Activated naive CD8-positive, alpha-beta T cell (primary cell): ENCODE results near the gene SCN3A.
A peak's percentile ranks its signal among the peaks of the same experiment; 100 is the strongest.

Experiments used
- H3K27ac Mint-ChIP-seq: one replicate; pipeline ENCODE4 v1.8.0; 2021; ENCODE audit warnings: mixed read lengths
- H3K27me3 Mint-ChIP-seq: one replicate; pipeline ENCODE4 v1.8.0; 2021; ENCODE audit warnings: mixed read lengths
- H3K36me3 Mint-ChIP-seq: one replicate; pipeline ENCODE4 v1.8.0; 2021; ENCODE audit warnings: mixed read lengths
- H3K4me1 Mint-ChIP-seq: one replicate; pipeline ENCODE4 v1.8.0; 2021; ENCODE audit warnings: low read depth, mixed read lengths
- H3K4me3 Mint-ChIP-seq: one replicate; pipeline ENCODE4 v1.8.0; 2021; ENCODE audit warnings: mild to moderate bottlenecking, mixed read lengths
- H3K9me3 Mint-ChIP-seq: one replicate; pipeline ENCODE4 v1.8.0; 2021; ENCODE audit warnings: low read depth, mixed read lengths

The SCN3A gene

DNA sequence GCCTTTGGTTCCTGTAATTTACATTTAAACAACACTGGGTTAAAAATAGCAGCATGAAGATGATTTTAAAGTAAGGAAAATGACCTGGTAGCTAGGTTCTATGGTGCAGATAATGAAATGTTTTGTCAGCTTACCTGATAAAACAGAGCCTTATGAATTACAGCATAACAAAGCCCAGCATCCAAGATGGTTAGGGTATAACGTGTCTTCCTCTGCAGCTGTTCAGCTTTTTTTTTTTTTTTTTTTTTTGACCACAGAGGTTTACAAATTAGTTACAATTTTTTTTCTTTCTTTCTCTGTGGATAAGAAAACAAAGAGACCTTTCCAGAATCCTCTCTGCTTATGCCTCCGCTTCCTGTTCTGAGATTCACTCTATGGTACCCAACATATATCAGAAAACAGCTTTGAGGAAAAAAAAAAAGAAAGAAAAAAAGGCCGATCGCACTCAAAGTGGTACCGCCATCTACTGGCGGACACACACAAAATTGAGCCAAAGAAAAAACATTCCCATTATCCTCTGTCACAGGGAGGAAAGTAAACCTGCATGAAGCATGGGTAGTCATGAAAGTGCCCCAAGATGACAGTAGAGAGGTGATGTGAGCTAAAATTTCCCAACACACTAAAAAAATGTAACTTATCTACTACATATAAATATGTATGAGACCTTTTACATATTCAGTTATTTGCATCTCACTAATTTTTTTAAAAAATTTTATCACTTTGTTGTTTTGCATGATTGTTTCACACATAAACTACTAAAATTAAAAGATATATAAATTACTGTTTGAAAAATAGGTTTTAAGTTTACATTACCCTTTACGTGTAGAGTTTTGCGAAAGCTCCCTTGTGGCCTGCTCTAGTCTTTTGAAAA, at the start of gene SCN3A:
Gene SCN3A, minus strand, starts transcription at position 362 of the 871 bp plus-strand sequence. CDS start 27,656 bp downstream, outside the sequence.
- peak within 1 kb of the TSS; percentile 46 for H3K4me3 Mint-ChIP-seq
- peaks cover 3% of the 10 kb centered on the region for H3K4me1 Mint-ChIP-seq

DNA sequence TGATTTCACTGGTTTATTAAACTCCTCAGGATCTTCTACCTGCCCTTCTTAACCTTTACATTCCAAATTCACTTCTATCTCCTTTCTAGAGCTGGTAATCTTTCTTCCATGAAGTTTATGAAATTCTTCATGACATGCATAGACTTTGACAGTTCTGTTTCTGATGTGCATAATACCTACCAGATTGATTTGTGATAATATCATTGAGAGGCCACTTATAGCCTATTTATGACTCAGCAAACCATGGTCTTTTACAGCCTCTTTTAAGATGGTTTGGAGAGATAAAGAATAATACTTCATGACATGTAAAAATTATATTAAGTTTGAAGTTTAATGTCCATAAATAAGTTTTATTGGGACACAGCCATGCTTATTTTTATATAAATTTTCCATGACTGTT, 49.3 kb upstream of the SCN3A start:
- H3K27me3 Mint-ChIP-seq = peaks cover 5% of the 10 kb centered on the region
- no peak overlapping the region for H3K4me3 Mint-ChIP-seq
- no peaks in the 10 kb centered on the region for H3K4me1 Mint-ChIP-seq
- H3K9me3 Mint-ChIP-seq = no peaks in the 10 kb centered on the region
- H3K36me3 Mint-ChIP-seq = no peaks in the 10 kb centered on the region
- no peak overlapping the region for H3K27ac Mint-ChIP-seq

More for the DNA sequence above, at the start of gene SCN3A:
- Mint-ChIP-seq H3K27me3 (peaks cover 4% of the 10 kb centered on the region), H3K36me3 (no peaks in the 10 kb centered on the region), H3K9me3 (no peaks in the 10 kb centered on the region), H3K27ac (no peak within 1 kb of the TSS)

DNA sequence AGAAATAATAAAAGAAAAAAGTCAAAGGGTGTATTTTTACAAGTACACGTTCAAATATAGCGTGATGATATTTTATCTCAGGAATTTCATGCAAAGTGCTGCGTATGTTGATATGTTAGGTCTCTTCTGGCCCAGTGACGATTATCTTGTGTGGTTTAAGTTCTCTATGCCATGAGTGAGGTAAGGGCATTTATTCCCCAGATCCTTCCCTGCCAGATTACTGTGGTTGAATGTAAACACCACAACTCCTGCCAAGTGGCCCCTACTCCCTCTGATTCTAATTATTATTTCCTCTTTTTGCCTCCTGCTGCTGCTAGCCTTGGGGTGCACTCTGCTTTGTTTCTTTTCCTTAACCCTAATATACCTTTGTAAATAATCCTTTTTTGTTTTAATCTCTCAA, 47.5 kb upstream of the SCN3A start:
- H3K27ac Mint-ChIP-seq = no peak overlapping the region
- no peaks in the 10 kb centered on the region for H3K9me3 Mint-ChIP-seq
- no peaks in the 10 kb centered on the region for H3K36me3 Mint-ChIP-seq
- H3K4me3 Mint-ChIP-seq = no peak overlapping the region
- H3K4me1 Mint-ChIP-seq = no peaks in the 10 kb centered on the region
- H3K27me3 Mint-ChIP-seq = peaks cover 3% of the 10 kb centered on the region

DNA sequence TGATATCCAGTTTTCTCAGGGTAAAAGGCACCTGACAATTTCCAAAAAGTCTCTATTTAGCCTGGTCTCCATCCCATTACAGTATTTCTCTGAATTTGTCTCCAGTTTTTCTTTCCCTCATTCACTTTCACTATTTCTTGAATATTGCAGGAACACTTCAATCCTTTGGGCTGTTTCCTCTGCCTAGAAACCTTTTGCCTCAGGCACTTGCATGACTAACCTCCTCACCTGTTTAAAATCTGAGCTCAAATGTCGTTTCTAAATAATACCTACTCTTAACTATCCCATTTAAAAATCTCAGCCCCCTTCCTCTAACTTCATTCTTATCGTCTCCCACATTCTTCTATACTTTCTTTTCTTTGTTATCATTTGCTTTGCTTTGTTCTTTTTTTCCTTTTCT, 44.4 kb upstream of the SCN3A start:
- H3K27me3 Mint-ChIP-seq = peaks cover 3% of the 10 kb centered on the region
- no peak overlapping the region for H3K27ac Mint-ChIP-seq
- no peaks in the 10 kb centered on the region for H3K4me1 Mint-ChIP-seq
- H3K4me3 Mint-ChIP-seq = no peak overlapping the region
- no peaks in the 10 kb centered on the region for H3K36me3 Mint-ChIP-seq
- H3K9me3 Mint-ChIP-seq = no peaks in the 10 kb centered on the region

DNA sequence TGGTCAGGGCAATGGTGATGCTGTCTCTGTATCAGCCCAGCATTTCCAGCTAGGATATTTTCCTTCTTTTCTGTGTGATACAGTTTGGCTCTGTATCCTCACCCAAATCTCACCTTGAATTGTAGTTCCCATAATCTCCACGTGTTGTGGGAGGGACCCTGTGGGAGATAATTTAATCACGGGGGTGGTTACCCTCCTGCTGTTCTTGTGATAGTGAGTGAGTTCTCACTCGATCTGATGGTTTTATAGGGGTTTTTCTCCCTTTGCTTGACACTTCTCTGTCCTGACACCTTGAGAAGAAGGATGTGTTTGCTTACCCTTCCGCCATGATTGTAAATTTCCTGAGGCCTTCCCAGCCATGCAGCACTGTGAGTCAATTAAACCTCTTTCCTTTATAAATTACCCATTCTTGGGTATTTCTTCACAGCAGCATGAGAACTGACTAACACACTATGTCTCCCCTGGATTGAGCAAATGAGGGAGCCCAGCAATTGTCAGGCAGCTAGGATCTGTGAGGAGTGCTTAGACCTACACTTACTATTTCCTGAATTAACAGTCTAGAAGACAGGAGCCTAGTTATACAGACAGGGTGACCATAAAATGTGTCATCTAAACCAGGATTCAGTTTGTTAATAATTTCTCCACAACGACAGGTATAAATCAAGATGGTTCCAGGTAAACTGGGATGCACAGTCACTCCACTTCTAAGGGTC, 41.4 kb upstream of the SCN3A start:
- Mint-ChIP-seq H3K9me3 (no peaks in the 10 kb centered on the region), H3K36me3 (no peaks in the 10 kb centered on the region), H3K27me3 (peaks cover 2% of the 10 kb centered on the region), H3K27ac (no peak overlapping the region), H3K4me3 (no peak overlapping the region), H3K4me1 (no peaks in the 10 kb centered on the region)

DNA sequence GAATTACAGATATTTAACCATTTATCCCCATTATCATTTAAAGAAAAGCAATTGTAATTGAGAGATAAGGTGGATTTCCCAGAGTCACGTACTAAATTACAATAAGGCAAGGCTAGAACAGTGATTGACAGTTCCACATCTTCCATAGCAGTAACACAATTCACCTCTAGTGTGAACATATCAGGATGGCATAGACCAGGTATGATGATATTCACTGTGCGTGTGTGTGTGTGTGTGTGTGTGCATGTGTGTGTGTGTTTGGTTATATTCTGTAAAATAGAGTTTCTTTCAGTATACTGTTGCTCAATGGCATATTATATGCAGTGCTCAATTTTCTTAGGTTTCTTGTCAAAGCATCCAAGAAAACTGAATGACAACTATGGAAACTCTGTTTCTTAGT, 37.1 kb upstream of the SCN3A start:
- Mint-ChIP-seq H3K27me3 (peaks cover 4% of the 10 kb centered on the region), H3K27ac (no peak overlapping the region), H3K36me3 (no peaks in the 10 kb centered on the region), H3K4me3 (no peak overlapping the region), H3K4me1 (no peaks in the 10 kb centered on the region), H3K9me3 (no peaks in the 10 kb centered on the region)

DNA sequence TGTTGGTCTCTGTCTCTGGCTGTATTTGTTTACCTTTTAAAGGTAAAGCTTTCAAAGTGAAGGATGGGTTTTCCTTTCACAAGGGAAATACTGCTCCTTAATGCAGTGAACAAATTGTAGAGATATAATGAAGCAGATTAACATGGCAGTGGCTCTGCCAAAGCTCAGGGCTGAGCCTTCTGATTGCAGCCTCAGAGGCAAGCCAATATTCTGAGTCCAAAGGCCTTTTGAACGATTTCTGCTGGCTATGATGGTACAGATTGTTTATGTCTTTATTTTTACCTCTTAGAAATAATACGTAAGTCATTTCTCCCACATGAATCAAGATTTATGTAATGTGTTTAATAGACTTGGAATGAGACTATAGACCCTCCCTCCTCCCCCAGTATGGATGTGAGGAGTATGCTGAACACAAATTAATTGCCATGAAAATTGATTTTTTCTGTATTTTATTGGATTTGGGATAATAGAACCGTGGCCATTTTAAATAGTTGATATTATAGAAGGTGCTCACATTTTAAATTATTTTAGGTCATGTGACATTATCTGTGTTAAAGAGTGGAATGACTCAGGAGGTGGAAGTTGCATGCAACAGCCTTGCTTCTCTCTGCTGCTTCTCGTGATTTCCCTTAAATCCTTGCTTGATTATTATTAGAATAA, 36.1 kb upstream of the SCN3A start:
- peaks cover 6% of the 10 kb centered on the region for H3K27me3 Mint-ChIP-seq
- no peak overlapping the region for H3K27ac Mint-ChIP-seq
- no peak overlapping the region for H3K4me3 Mint-ChIP-seq
- no peaks in the 10 kb centered on the region for H3K4me1 Mint-ChIP-seq
- no peaks in the 10 kb centered on the region for H3K9me3 Mint-ChIP-seq
- H3K36me3 Mint-ChIP-seq = no peaks in the 10 kb centered on the region

DNA sequence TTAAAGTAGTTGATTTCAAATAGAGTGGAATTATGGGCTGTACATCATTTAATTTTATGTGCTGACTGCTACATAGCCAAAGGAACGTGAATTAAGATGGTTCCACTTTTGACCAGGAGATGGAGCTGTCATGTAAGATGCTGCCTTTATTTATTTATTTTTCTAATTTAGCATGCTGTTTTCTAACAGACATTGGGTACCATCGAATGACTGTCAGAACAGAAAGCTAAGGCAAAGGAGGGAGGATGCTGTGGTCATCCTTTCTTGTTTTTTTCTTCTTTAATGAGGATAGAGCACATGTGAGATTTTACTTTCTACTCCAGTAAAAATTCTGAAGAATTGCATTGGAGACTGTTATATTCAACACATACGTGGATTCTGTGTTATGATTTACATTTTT, 35.4 kb upstream of the SCN3A start, which contains the start of gene SCN2A:
Gene SCN2A, plus strand, starts transcription at position 185 of the 400 bp plus-strand sequence. CDS start 56,410 bp downstream, outside the sequence.
- Mint-ChIP-seq H3K27me3 (peaks cover 9% of the 10 kb centered on the region), H3K36me3 (no peaks in the 10 kb centered on the region), H3K4me1 (no peaks in the 10 kb centered on the region), H3K9me3 (no peaks in the 10 kb centered on the region), H3K27ac (no peak within 1 kb of the TSS), H3K4me3 (no peak within 1 kb of the TSS)

DNA sequence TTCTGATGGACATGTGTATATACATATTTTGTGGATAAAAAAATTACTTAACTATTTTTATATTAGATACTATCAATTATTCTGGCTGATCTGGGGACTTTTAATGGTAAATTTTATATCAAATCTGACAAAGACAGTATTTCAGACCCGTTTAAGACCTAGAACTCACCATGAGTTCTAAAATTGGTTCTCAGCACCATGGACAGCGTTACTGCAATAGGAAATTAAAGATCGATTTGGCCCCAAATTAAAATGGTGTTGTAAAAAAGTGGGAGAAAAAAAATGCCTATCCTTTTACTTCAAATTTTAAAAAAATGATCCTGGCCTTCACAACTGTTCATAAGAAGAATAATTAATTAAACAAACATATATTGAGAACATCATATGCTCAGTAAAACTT, 34.4 kb upstream of the SCN3A start:
- H3K4me3 Mint-ChIP-seq = no peak overlapping the region
- no peaks in the 10 kb centered on the region for H3K36me3 Mint-ChIP-seq
- H3K27me3 Mint-ChIP-seq = peaks cover 9% of the 10 kb centered on the region
- H3K4me1 Mint-ChIP-seq = no peaks in the 10 kb centered on the region
- no peaks in the 10 kb centered on the region for H3K9me3 Mint-ChIP-seq
- H3K27ac Mint-ChIP-seq = no peak overlapping the region

DNA sequence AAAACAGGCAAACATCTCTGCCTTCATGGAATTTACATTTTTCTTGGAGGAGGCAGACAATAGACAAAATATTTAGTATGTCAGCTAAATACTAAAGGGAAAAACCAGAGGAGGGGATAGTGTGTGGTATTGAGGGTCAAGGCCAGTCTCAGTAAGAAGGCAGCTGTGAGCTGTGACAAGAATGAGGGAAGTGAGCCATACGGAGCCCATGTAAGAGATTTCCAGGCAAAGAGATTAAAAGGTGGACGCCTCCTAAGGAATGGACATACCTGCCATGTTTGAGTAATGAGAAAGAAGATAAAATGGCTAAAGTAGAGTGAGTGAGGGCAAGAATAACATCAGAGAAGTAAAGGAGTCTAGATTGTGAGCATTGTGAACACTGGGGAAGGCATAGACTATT, 33.2 kb upstream of the SCN3A start:
- H3K4me1 Mint-ChIP-seq = no peaks in the 10 kb centered on the region
- no peak overlapping the region for H3K27ac Mint-ChIP-seq
- peaks cover 9% of the 10 kb centered on the region for H3K27me3 Mint-ChIP-seq
- H3K36me3 Mint-ChIP-seq = no peaks in the 10 kb centered on the region
- no peaks in the 10 kb centered on the region for H3K9me3 Mint-ChIP-seq
- no peak overlapping the region for H3K4me3 Mint-ChIP-seq

DNA sequence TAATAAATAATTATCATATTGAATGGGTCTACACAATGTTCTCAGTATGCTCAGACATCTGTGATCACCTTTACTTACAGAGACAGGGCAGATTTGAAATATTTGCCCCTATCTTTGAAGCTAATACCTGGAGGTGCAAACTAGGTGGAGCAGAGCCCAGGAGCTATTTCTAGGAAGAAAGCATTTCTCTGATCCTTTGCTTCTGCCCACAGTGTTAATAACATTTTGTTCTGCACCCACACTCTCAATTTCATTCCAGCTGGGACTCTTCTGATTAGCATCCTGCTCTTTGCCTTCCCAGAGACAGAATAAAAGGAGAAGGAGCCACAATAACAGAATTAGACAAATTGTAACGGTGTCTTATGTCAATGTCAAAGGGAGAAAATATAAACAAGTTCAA, 23.7 kb upstream of the SCN3A start:
- Mint-ChIP-seq H3K4me3 (no peak overlapping the region), H3K27me3 (peaks cover 2% of the 10 kb centered on the region), H3K36me3 (no peaks in the 10 kb centered on the region), H3K27ac (no peak overlapping the region), H3K9me3 (no peaks in the 10 kb centered on the region), H3K4me1 (no peaks in the 10 kb centered on the region)

DNA sequence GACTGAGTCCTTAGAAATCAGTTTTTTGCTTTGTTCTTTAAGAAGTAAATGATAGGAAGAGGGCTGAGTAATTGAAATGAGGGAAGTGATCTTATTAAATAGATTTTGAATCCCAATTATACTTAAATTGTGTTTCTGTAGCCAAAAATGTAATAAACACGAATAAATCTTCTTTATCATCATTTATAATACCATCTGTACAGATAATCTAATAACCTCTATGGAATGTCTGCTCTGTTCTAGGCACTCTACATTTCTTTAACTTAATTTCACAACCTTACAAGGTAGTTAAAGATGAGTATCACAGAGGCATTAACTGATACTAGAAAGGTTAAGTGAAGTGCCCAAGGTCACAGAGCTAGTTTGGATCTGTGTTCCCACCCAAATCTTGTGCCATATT, 21.1 kb upstream of the SCN3A start:
- Mint-ChIP-seq H3K9me3 (no peaks in the 10 kb centered on the region), H3K27ac (no peak overlapping the region), H3K4me3 (no peak overlapping the region), H3K36me3 (no peaks in the 10 kb centered on the region), H3K27me3 (peaks cover 2% of the 10 kb centered on the region), H3K4me1 (no peaks in the 10 kb centered on the region)

DNA sequence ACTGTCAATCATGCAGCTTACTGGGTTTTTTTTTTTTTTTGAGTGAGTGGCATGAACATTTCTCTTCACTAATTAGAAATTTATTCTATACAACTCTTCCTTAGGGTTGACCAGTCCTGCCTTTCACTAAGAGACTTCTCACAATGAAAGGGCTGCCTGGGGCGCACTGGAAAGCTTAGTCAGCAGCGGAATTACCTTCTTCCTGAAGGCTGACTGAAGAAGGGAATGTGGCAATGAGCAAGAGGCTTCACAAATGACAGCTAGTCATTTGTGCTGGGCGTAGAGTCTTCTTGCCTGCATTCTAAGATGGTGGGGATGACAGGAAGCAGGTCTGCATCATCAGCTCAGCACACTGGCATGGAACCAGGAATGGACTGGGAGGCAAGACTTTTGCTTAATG, 15.6 kb upstream of the SCN3A start:
- no peaks in the 10 kb centered on the region for H3K9me3 Mint-ChIP-seq
- no peak overlapping the region for H3K4me3 Mint-ChIP-seq
- no peaks in the 10 kb centered on the region for H3K27me3 Mint-ChIP-seq
- no peak overlapping the region for H3K27ac Mint-ChIP-seq
- H3K4me1 Mint-ChIP-seq = no peaks in the 10 kb centered on the region
- H3K36me3 Mint-ChIP-seq = no peaks in the 10 kb centered on the region

DNA sequence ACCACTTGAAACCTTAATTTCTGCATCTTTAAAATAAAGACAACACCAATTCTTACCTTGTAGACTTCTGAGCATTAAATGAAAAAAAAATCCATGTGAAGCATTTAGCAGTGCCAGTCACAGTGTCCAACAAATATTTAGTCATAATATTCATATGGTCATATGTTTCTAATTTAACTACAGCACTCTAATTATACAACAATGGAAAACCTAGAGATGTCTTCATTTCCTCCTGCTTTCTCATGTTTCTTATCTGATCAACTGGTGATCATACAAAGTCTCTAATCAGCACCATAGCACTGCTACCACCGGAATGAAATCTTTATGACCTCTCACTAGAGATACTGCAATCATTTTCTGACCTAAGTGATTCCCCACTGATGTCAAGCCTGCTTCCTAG, 10.2 kb upstream of the SCN3A start:
- H3K4me1 Mint-ChIP-seq = no peaks in the 10 kb centered on the region
- no peak overlapping the region for H3K4me3 Mint-ChIP-seq
- no peaks in the 10 kb centered on the region for H3K27me3 Mint-ChIP-seq
- H3K36me3 Mint-ChIP-seq = no peaks in the 10 kb centered on the region
- H3K9me3 Mint-ChIP-seq = no peaks in the 10 kb centered on the region
- no peak overlapping the region for H3K27ac Mint-ChIP-seq

DNA sequence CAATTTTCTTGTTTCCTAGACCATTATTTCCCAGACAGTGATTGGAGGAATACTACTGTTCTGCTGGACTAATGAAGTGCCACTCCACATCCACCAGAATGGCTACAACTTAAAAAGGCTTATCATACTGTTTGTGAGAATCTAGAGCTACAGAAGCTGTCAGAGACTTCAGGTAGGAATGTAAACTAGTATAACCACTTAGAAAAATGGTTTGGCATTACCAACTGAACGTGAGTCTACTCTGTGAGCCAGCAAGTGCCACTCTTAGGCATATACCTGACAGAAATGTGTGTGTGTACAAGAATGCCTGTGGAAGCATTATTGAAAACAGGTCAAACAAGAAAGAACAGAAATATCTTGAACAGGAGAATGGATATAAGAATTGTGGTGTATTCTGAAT, 4.2 kb upstream of the SCN3A start:
- Mint-ChIP-seq H3K4me1 (peaks cover 3% of the 10 kb centered on the region), H3K4me3 (no peak overlapping the region), H3K36me3 (no peaks in the 10 kb centered on the region), H3K27me3 (peaks cover 4% of the 10 kb centered on the region), H3K9me3 (no peaks in the 10 kb centered on the region), H3K27ac (no peak overlapping the region)
